Measurements from ENCODE around the gene ADIPOR2.

ADIPOR2 gene

DNA sequence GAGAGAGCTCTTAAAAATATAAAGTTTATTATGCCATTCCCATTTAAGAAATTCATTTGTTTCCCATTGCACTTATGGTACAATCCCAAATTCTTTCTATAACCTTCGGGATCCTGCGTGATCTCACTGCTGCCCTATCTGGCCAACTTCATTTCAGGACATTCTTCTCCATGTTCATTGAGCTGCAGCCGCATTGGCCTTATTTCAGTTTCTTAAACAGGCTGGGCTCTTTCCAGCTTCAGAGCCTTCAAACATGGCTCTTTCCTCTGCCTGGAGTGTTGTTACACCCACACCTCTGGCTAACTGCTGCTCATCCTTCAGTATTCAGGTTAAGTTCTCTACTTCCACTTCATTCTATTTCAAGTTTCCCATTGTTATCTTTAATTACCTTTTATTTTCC is 71.0 kb downstream of the ADIPOR2 start:
- no peak for DNase-seq
- TF ChIP-seq, protein P1, sequence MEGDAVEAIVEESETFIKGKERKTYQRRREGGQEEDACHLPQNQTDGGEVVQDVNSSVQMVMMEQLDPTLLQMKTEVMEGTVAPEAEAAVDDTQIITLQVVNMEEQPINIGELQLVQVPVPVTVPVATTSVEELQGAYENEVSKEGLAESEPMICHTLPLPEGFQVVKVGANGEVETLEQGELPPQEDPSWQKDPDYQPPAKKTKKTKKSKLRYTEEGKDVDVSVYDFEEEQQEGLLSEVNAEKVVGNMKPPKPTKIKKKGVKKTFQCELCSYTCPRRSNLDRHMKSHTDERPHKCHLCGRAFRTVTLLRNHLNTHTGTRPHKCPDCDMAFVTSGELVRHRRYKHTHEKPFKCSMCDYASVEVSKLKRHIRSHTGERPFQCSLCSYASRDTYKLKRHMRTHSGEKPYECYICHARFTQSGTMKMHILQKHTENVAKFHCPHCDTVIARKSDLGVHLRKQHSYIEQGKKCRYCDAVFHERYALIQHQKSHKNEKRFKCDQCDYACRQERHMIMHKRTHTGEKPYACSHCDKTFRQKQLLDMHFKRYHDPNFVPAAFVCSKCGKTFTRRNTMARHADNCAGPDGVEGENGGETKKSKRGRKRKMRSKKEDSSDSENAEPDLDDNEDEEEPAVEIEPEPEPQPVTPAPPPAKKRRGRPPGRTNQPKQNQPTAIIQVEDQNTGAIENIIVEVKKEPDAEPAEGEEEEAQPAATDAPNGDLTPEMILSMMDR (IDR thresholded peaks at IDR 0.05): no peak
- H3K27me3 ChIP-seq: no peaks in the 10 kb centered on the region
- H3K4me3 ChIP-seq: no peak overlapping the region
- H3K4me1 ChIP-seq: peaks cover 0 to 26% (median 3%) of the 10 kb centered on the region in 4 donors
- peaks cover 0 to 9% (median 0%) of the 10 kb centered on the region in 3 donors for H3K36me3 ChIP-seq
- no peaks in the 10 kb centered on the region for H3K9me3 ChIP-seq
- H3K27ac ChIP-seq: no peak overlapping the region
- intact Hi-C loops (cut with DNase I; ENCODE audit: low total_unique reads): no loop called here

DNA sequence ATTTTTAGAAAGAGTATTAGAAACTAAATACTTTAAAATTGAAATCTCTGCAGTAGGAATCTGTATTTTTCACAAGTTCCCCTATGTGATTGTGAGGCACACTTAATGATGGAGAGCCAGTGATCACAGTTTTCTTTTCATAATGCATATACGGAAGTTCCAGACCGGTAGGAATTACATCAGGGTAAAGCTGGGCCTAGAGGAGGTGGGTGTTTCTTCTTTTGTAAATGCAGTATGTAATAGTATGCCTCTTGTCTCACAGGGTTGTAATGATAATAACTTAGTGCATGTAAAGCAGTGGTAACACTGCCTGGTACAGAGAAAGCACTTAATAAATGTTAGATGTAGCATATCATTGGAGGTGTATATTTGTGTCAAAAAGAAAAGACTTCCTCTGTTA is 72.3 kb downstream of the ADIPOR2 start:
- no peak overlapping the region for H3K27ac ChIP-seq
- no peaks in the 10 kb centered on the region for H3K27me3 ChIP-seq
- H3K4me3 ChIP-seq: no peak overlapping the region
- H3K36me3 ChIP-seq: no peaks in the 10 kb centered on the region
- intact Hi-C loops (cut with DNase I; ENCODE audit: low total_unique reads): no loop called here
- H3K4me1 ChIP-seq: peaks cover 0 to 22% (median 2%) of the 10 kb centered on the region in 4 donors
- no peaks in the 10 kb centered on the region for H3K9me3 ChIP-seq
- TF ChIP-seq, protein P1 (IDR thresholded peaks at IDR 0.05): no peak
- no peak for DNase-seq

DNA sequence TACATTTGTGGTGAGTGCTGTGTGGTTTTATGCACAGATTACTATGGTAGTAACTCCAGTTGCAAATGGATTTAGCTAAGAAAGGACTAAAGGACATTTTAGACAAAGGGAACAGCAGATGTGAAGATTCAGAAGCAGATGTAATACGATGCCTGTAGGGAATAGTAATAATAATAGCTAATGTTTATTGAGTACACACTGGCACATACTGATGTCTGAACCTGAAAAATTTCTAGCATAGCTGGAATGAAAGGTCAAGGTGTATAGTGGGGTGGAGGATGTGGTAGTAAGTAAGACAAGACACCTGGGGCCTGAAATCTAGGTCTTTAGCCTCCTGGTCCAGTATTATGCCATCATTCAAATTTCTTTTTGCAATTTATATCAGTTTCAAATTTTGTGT is 75.2 kb downstream of the ADIPOR2 start:
- peaks cover 0 to 5% (median 0%) of the 10 kb centered on the region in 3 donors for H3K36me3 ChIP-seq
- H3K9me3 ChIP-seq: no peaks in the 10 kb centered on the region
- no peak for DNase-seq
- no peaks in the 10 kb centered on the region for H3K27me3 ChIP-seq
- peaks cover 0 to 7% (median 2%) of the 10 kb centered on the region in 4 donors for H3K4me1 ChIP-seq
- H3K27ac ChIP-seq: no peak overlapping the region
- no peak overlapping the region for H3K4me3 ChIP-seq
- intact Hi-C loops (cut with DNase I; ENCODE audit: low total_unique reads): no loop called here
- TF ChIP-seq, protein P1 (IDR thresholded peaks at IDR 0.05): no peak

GRCh38 chr12:1767407-1768090 is 76.7 kb downstream of the ADIPOR2 start:
- Histone ChIP-seq H3K36me3 (peaks cover 0 to 6% (median 0%) of the 10 kb centered on the region in 3 donors), H3K27ac (no peak overlapping the region), H3K4me1 (peaks cover 0 to 7% (median 2%) of the 10 kb centered on the region in 4 donors), H3K27me3 (no peaks in the 10 kb centered on the region), H3K9me3 (no peaks in the 10 kb centered on the region), H3K4me3 (no peak overlapping the region)
- intact Hi-C loops (cut with DNase I; ENCODE audit: low total_unique reads): no loop called here
- TF ChIP-seq, protein P1 (IDR thresholded peaks at IDR 0.05): no peak
- no peak for DNase-seq

DNA sequence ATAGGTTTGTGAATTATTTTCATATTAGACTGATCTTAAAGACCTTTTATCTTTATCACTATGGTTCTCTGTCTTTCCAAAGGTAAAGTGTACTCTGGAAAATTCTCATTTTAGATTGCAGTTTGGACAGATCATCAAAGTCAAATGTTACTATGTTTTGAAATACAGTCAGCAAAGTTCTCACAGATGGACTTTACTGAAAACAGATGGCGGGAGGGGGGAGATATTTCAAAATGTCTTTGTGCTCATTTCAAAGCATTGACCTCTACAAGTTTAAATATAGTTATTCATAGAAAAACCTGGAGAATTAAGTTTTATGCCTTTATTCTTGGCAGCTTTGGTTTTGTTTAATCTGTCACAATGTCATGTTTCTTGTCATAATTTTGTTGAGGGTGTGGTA is 77.7 kb downstream of the ADIPOR2 start:
- no peaks in the 10 kb centered on the region for H3K27me3 ChIP-seq

More for the DNA sequence above, 77.7 kb downstream of the ADIPOR2 start:
- Histone ChIP-seq H3K4me1 (peaks cover 0 to 7% (median 2%) of the 10 kb centered on the region in 4 donors), H3K27ac (no peak overlapping the region), H3K4me3 (no peak overlapping the region), H3K9me3 (no peaks in the 10 kb centered on the region), H3K36me3 (peaks cover 0 to 12% (median 0%) of the 10 kb centered on the region in 3 donors)
- DNase-seq: no peak
- TF ChIP-seq, protein P1 (IDR thresholded peaks at IDR 0.05): no peak
- intact Hi-C loops (cut with DNase I; ENCODE audit: low total_unique reads): no loop called here
